Chondrocyte (in vitro differentiated cells): ENCODE data around the gene ESX1. TPM values are rescaled to one million over a fixed set of nuclear protein-coding genes. Genes with fewer than 3 reads are reported as not detected.
A peak's percentile ranks its signal among the peaks of the same experiment; 100 is the strongest.
"Not testable (repeated sequence)": the region's sequence is repeated elsewhere in the genome, so short reads cannot be mapped to it uniquely, and the experiment has no call there.

Experiments used
- DNase-seq: peaks from one replicate; pipeline ENCODE4 v3.0.0; 2021; ENCODE audit warnings: mixed read lengths, low spot score
- H3K27ac Mint-ChIP-seq: one replicate; pipeline ENCODE4 v1.8.0; 2021; ENCODE audit warnings: mild to moderate bottlenecking, moderate library complexity, mixed read lengths; ENCODE audit not compliant: unreplicated experiment
- H3K27me3 Mint-ChIP-seq: 2 replicates; pipeline ENCODE4 v1.8.0; 2021; ENCODE audit warnings: low read depth, mixed read lengths
- H3K36me3 Mint-ChIP-seq: 2 replicates; pipeline ENCODE4 v1.8.0; 2021; ENCODE audit warnings: low read depth, mixed read lengths
- H3K4me1 Mint-ChIP-seq: 2 replicates; pipeline ENCODE4 v1.8.0; 2021; ENCODE audit warnings: low read depth, mild to moderate bottlenecking, mixed read lengths
- H3K4me3 Mint-ChIP-seq: one replicate; pipeline ENCODE4 v1.8.0; 2021; ENCODE audit warnings: mild to moderate bottlenecking, moderate library complexity, mixed read lengths; ENCODE audit not compliant: unreplicated experiment
- H3K9me3 Mint-ChIP-seq: 2 replicates; pipeline ENCODE4 v1.8.0; 2021; ENCODE audit warnings: low read depth, mixed read lengths
- total RNA-seq: library from RNA; stranded (reverse); gene quantifications from 3 replicates; pipeline ENCODE4 v1.2.1, GENCODE V29; 2021
- TF ChIP-seq, protein P1 (sequence below): fragments of 200-600 bp; sonication (generic); IDR thresholded peaks from 2 replicates; pipeline ENCODE4 v1.5.0; 2021; ENCODE audit warnings: antibody characterized with exemption, mild to moderate bottlenecking, moderate library complexity

The ESX1 gene
- total RNA-seq, 1 donor from 2014 or later: not detected

DNA sequence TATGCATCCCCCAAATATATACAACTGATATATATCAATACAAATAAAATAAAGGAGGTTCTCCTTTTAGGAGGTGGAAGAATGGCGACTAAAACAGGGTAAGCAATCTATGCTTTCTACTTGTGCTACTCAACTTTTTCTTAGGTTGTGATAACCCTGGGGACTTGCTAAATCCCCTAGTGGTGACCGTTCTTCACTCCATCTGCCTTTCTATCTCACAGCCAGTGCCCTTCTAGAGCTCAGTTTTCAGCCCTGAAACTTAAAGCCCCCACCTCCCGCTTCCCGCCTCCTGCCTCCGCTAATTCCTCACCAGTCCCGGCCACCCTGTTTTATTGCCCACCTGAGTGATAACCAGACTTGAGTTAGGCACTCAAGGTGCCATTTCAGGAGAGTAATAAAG is 15.5 kb upstream of the ESX1 start:
- no peaks in the 10 kb centered on the region for H3K9me3 Mint-ChIP-seq
- H3K27ac Mint-ChIP-seq: no peak overlapping the region
- no peak overlapping the region for H3K4me3 Mint-ChIP-seq
- no peaks in the 10 kb centered on the region for H3K4me1 Mint-ChIP-seq
- DNase-seq: no peak
- TF ChIP-seq, protein P1, sequence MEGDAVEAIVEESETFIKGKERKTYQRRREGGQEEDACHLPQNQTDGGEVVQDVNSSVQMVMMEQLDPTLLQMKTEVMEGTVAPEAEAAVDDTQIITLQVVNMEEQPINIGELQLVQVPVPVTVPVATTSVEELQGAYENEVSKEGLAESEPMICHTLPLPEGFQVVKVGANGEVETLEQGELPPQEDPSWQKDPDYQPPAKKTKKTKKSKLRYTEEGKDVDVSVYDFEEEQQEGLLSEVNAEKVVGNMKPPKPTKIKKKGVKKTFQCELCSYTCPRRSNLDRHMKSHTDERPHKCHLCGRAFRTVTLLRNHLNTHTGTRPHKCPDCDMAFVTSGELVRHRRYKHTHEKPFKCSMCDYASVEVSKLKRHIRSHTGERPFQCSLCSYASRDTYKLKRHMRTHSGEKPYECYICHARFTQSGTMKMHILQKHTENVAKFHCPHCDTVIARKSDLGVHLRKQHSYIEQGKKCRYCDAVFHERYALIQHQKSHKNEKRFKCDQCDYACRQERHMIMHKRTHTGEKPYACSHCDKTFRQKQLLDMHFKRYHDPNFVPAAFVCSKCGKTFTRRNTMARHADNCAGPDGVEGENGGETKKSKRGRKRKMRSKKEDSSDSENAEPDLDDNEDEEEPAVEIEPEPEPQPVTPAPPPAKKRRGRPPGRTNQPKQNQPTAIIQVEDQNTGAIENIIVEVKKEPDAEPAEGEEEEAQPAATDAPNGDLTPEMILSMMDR: no peak
- H3K27me3 Mint-ChIP-seq: peaks cover 25% of the 10 kb centered on the region
- H3K36me3 Mint-ChIP-seq: no peaks in the 10 kb centered on the region

DNA sequence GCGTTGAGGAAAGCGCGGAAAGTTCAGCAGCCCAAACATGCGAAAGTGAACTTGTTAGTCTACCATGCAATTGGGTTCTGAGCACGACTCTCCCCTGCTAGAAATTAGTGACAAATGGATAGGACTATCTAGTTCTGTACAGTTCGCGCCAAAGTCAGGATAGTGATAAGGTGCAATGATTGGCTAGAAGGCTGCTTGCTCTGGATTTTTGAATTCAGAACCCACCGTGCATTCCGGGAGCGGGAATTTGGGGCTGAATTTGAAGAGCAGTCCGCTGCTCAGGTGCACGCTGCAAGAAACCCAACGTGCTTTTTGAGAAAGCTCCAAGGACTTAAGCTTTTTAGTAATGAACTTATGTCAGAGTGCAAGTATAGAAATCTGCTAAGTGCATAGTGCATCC is 732 bp upstream of the ESX1 start:
- no peak overlapping the region for H3K4me3 Mint-ChIP-seq
- peaks cover 22% of the 10 kb centered on the region for H3K27me3 Mint-ChIP-seq

DNA sequence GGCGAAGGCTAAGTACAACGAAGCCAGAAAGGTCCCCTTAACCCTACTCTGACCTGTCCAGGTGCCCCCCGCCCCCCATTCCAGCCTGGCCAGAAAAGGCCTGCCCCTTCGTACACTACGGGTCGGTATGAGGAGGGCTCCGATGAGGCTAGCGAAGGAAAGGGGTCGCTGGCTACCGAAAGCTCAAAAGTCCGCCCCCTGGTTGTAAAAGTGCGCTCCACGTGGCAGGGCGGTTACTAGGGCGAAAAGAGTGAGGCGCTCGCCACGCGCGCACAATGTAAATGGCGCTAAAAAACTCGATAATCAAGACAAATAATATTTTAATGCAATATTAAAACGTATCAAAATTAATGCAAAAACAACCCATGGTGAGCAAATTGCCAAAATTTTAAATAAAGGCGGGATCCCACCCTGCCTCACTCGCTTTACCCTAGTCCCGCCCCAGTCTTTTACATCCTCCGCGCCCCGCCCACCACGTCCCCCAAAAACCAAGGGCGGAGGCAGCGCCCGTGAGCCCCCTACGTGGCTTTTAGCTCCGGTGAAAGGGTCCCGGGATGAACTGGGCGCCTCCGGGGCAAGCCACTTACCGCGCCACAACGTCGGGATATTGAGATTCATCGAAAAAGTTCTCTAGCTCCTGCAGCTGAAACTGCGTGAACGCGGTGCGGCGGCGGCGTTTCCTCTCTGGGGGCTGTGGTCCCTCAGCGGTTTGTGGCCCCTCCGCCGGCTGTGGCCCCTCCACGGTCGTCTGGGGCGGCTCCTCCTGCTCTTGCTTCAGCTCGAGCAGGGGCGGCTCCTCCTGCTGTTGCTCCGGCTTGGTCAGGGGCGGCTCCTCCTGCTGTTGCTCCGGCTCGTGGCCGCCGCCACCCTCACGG is 929 bp downstream of the ESX1 start:
- H3K27ac Mint-ChIP-seq: no peak overlapping the region
- H3K4me1 Mint-ChIP-seq: peaks cover 6% of the 10 kb centered on the region
- H3K36me3 Mint-ChIP-seq: peaks cover 2% of the 10 kb centered on the region
- TF ChIP-seq, protein P1: peak; percentile 36
- peaks cover 23% of the 10 kb centered on the region for H3K27me3 Mint-ChIP-seq
- H3K9me3 Mint-ChIP-seq: peaks cover 1% of the 10 kb centered on the region
- peak overlapping the region; percentile 49 for H3K4me3 Mint-ChIP-seq
- DNase-seq: no peak

More for the DNA sequence above, 732 bp upstream of the ESX1 start:
- Mint-ChIP-seq H3K27ac (no peak overlapping the region), H3K4me1 (peaks cover 6% of the 10 kb centered on the region), H3K36me3 (peaks cover 2% of the 10 kb centered on the region), H3K9me3 (peaks cover 7% of the 10 kb centered on the region)
- TF ChIP-seq, protein P1: no peak
- DNase-seq: no peak

DNA sequence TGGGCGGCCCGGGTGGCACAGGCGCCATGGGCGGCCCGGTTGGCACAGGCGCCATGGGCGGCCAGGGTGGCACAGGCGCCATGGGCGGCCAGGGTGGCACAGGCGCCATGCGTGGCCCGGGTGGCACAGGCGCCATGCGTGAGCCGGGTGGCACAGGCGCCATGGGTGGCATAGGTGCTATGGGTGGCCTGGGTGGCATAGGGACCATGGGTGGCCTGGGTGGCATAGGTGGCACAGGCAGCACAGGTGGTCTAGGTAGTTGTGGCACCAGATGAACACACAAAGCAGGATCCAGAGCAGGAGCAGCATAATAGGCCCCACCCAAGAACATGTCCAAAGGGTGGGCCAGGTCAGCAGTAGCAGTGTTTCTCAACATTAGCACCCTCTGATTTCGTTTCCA is 4.3 kb downstream of the ESX1 start:
- Mint-ChIP-seq H3K27ac (no peak overlapping the region), H3K9me3 (no peaks in the 10 kb centered on the region), H3K27me3 (peaks cover 23% of the 10 kb centered on the region), H3K36me3 (peaks cover 2% of the 10 kb centered on the region), H3K4me3 (no peak overlapping the region), H3K4me1 (peaks cover 6% of the 10 kb centered on the region)
- TF ChIP-seq, protein P1: no peak
- no peak for DNase-seq

DNA sequence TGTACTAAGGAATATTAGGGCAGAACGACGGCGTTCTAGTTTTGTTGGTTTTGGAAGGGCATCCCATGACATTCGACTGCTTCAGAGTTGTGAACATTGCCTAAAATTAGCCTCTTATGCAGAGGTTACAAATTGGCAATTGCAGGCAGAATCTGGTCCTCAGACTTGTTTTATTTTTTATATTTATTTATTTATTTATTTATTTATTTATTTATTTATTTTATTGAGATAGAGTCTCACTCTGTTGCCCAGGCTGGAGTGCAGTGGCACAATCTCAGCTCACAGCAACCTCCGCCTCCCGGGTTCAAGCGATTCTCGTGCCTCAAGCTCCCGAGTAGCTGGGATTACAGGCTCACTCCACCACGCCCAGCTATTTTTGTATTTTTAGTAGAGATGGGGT is 24.7 kb downstream of the ESX1 start:
- not testable (repeated sequence) for H3K4me1 Mint-ChIP-seq

DNA sequence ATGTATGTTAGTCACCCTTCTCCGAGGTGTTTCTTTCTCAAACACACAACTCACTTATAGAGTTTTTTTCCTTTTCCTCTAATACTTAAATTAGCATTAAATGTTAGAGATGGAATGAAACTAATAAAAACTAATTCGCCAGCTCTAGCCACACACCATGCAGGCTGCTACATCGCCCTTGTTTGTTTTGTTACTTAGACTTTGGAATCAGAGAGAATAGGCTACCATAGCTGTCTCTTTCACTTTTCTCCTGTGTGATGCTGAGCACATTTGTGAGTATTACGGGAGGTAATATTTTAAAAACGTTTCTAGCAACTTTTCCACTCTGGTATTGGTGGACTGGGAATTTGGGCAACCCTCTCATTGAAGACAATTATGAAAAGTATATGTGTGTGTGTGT is 43.5 kb downstream of the ESX1 start:
- no peaks in the 10 kb centered on the region for H3K27me3 Mint-ChIP-seq
- no peaks in the 10 kb centered on the region for H3K9me3 Mint-ChIP-seq
- no peaks in the 10 kb centered on the region for H3K4me1 Mint-ChIP-seq
- no peak overlapping the region for H3K27ac Mint-ChIP-seq
- TF ChIP-seq, protein P1: no peak
- no peak for DNase-seq
- H3K4me3 Mint-ChIP-seq: no peak overlapping the region
- H3K36me3 Mint-ChIP-seq: no peaks in the 10 kb centered on the region

More for the DNA sequence above, 24.7 kb downstream of the ESX1 start:
- H3K27ac Mint-ChIP-seq, H3K36me3 Mint-ChIP-seq, DNase-seq, H3K4me3 Mint-ChIP-seq, H3K27me3 Mint-ChIP-seq, H3K9me3 Mint-ChIP-seq: not testable (repeated sequence)
